Fibroblast of the conjunctiva (primary cell): Measurements from ENCODE around the gene FAM193B.
"Not testable (repeated sequence)": the region's sequence is repeated elsewhere in the genome, so short reads cannot be mapped to it uniquely, and the experiment has no call there.

Experiments
- DNase-seq: peaks from one replicate; pipeline ENCODE4 v3.0.0-alpha.2; 2010; ENCODE audit warnings: low read depth

The FAM193B gene

DNA sequence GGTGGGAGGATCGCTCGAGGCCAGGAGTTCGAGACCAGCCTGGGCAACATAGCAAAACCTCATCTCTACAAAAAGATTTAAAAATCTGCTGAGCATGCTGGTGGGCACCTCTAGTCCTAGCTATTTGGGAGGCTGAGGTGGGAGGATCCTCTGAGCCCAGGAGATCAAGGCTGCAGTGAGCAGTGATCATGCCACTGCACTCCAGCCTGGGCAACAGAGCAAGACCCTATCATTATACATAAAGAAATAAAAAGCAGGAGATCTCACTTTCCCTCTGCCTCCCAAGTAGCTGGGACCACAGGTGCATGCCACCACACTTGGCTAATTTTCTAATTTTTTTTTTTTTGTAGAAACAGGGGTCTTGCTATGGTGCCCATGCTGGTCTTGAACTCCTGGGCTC, 68.6 kb downstream of the FAM193B start:
- DNase-seq: not testable (repeated sequence)

DNA sequence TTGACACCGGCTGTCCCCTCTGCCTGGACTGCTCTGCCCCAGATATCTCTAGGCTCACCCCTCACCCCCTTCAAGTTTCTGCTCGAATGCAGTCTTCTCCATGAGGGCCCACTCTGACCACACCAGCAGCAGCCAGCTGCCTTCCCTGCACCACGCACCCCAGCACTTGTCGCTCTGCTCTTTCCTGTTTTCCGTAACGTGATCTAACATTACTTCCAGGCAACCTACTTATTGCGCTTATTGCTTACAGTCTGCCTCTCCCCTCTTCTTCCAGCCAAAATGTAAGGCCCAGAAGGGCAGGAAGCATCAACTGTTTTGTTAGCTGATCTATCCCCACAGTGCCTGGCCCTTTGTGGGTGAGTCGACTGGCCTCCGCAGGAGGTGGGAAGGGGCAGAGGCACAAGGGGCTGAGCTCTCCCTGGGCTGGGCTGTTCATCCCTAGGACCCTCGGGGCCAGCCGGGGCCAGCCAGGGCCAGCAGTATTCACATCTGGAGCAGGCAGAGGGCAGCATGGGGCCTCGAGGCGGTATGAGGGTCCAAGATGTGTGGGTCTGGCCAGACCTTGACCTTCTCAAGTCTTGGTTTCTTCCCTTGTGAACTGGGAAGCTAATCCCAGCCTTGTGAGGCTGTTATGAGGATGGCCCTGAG, 69.3 kb downstream of the FAM193B start:
- no peak for DNase-seq

GRCh38 chr5:177483994-177484901, 70.1 kb downstream of the FAM193B start:
- DNase-seq: no peak

GRCh38 chr5:177483042-177483441, 71.3 kb downstream of the FAM193B start:
- no peak for DNase-seq

DNA sequence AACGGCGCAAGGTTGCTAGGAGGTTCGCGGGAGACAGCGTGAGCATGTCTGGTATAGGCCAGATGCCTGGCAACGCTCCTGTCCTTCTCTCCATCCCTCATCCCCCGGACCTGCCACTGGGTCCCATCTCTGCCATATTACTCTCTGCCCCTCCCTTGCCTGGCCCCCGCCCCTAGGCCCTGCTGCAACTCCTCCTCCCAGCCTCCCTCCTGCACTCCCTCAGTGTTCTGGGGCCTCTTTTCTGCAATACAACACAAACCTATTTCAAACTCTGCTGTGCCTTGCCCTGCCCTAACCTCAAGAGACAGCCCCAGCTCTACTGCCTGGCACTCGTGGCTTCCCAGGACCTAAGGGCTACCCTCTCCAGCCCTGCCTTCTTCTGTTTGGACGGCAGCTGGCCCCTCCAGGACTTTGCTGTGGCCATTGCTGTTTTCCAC, 72.0 kb downstream of the FAM193B start:
- DNase-seq: no peak

GRCh38 chr5:177479774-177480173, 74.6 kb downstream of the FAM193B start:
- no peak for DNase-seq

- no peak for DNase-seq
These were observed 75.4 kb downstream of the FAM193B start for GRCh38 chr5:177478711-177479646.

DNA sequence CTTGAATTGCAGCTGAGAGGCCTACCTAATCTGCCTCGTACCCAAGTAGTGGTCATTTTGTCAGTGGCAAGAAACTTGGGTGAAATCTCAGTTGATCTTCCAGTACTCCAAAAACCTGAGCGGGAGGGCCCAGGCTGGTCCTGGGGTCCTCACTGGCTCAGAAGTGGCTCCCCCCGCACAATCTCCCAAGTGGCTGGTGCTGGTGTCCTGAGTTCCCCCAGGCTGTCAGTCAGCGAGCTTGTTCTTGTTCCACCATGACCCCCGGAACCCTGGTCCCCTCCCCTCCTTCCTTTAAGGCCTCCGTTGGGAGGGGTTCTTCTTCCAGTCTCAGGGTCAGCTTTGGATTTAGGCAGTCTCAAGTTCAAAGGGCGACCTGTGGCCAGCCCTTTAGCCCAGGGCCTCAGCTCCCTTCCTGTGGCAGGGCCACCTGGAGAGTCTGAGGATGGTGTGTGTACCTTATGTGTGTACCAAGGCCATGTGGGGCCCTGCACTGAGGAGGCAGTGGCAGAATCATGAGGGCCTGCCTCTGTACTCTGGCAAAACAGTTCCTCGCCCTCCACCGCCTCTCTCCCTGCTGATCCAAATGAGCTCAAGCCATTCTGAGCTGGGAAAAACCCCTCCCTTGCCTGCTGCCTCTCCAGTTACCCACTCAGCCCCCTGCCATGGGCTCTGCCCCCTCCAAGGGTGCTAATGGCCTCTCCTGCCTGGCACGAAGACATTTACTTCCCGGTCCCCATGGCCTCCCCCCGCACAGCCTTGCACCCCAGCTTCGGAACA, 76.5 kb downstream of the FAM193B start:
- no peak for DNase-seq

GRCh38 chr5:177476531-177477233, 77.7 kb downstream of the FAM193B start:
- no peak for DNase-seq

DNA sequence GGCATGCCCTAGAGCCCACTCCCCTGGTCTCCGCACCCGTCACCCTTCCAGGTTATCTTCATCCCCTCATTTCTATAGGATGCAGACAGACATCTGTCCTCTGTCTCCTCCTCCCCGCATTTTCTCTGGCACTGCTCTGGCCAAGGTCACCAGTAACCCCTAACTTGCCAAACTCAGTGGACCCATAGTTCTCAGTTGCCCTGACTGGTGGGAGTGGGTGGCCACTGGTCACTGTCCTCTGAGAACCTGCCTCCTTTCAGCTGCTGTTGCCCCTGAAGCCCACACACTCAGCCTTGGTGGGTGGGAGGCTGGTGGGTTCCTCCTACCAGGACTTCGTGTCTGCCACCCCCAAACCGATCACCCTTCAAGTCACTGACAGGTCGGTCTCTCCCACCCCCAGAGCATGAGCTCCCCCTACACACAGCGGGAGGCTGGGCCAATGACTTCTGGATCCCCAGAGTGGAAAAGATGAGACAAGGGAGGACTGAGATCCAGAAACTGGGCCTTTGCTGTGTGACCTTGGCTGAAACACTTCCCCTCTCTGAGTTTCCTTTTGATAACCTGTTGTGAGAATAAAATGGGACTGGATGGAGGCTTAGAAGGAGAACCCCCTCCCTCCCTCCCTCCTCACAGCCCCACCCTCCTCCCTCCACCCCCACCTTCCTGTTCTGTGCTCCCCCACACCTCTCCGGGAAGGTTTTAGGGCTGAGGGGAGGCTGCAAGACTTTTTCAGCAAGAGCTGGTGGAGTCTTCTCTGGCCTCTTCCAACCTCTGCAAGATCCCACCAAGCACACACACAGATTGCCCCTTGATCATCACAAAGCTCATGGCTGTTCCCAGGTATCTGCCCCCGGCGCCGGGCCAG, 78.6 kb downstream of the FAM193B start:
- no peak for DNase-seq

DNA sequence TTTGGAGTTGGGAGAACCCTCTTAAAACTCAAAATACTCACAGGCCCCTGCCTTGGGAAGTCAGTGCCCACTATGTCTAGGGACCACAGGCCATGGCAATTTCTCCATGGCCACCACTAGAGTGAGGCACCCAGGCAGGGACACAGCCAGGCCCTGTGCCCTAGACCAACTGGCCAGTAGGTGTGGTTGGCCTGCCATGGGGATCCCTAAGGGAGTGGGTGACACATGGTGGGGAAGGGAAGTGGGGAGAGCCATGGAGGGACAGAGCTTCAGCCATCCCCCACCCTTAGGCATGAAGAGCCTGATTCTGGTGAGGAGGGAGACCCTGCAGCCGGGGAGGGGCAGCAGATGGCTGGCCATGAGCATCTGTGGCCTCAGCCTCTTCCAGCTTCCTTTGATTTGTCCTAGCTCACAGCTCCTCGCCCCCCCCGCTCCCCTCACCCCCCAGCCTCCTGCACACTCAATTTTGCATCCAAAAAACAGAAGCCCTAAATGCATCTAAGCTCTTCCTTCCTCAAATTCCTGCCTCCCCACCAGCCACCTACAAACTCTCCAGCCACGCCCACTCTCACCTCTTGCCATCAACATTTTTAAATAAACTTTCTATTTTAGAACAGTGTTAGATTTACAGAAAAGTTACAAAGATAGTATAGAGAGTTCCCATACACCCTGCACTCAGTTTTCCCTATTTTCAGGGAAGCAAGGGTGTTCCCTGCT, 79.4 kb downstream of the FAM193B start:
- no peak for DNase-seq

- no peak for DNase-seq
These were observed 80.3 kb downstream of the FAM193B start for GRCh38 chr5:177474002-177474476.

GRCh38 chr5:177473443-177474001, 80.8 kb downstream of the FAM193B start, which contains the start of gene DBN1:
TSS of gene DBN1 (minus strand) at chr5:177473634. CDS start at chr5:177473521, 113 bp downstream.
- DNase-seq: no peak

- DNase-seq: no peak
These were observed 81.6 kb downstream of the FAM193B start for GRCh38 chr5:177472460-177473442.

GRCh38 chr5:177471610-177472356, 82.6 kb downstream of the FAM193B start:
- DNase-seq: no peak

DNA sequence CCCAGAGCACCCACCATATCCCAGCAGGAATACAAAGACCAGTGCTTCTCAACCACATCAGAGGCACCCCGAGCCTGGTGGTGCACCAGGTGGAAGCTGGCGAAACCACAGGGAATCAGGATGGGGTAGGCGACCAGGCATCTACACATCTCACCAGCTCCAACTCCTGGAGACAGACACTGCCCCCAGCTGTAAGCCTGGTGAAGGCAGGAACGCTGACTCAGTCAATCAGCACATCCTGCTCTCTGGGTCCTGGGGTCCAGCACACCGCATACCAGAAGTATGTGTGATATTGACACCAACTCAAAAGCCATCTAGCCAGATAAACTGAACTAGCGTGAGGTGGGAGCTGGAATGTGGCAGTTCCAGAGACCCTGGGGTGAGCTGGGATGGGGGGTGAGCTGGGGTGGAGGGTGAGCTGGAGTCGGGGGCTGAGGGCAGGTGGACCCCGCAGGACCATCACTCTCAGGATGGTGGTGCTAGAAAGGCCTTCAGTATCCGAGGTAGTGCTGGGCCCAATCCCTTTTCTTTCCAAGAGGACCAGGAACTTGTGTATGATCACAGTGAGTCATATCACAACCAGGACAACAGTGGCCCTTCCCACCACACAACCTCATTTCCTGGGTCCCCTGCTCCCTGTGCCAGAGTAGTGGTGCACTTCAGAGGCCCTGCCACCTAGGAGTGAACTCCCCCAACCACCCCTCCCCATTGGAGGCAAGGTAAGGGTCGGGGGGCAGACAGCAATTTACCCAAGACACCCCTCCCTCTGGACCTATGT, 83.4 kb downstream of the FAM193B start:
- no peak for DNase-seq
